Thoracic aorta (tissue), 2 donors: ENCODE results near the gene PHIP. TPM values are rescaled to one million over a fixed set of nuclear protein-coding genes. Genes with fewer than 3 reads are reported as not detected.
"Not testable (repeated sequence)": the region's sequence is repeated elsewhere in the genome, so short reads cannot be mapped to it uniquely, and the experiment has no call there.

Source experiments
- ATAC-seq: fragments of 150-250 bp; one replicate; pipeline ENCODE4 v1.8.0; 2017; ENCODE audit warnings: low read depth; ENCODE audit not compliant: insufficient number of reproducible peaks, low FRiP score
- DNase-seq: peaks from one replicate; pipeline ENCODE4 v3.0.0-alpha.2; 2020; ENCODE audit warnings: low spot score
- H3K27ac ChIP-seq, 2 donors: fragments of 200-600 bp; sonication (generic); 1 replicate in 1 of 2; 2 replicates in 1 of 2; pipeline ENCODE4 v1.5.1; 2016; ENCODE audit warnings: mild to moderate bottlenecking in 2 of 2, moderate library complexity in 2 of 2
- H3K27me3 ChIP-seq: fragments of 200-600 bp; sonication (generic); replicated peaks from 2 replicates; pipeline ENCODE4 v1.6.0; 2016; ENCODE audit warnings: mild to moderate bottlenecking; ENCODE audit not compliant: insufficient read depth
- H3K36me3 ChIP-seq: fragments of 200-600 bp; sonication (generic); one replicate; pipeline ENCODE4 v1.5.1; 2016
- H3K4me1 ChIP-seq, 2 donors: fragments of 200-600 bp; sonication (generic); 1 replicate in 1 of 2; 2 replicates in 1 of 2; pipeline versions ENCODE4 v1.5.1 to v1.6.0; 2016; ENCODE audit warnings: low read depth in 2 of 2, mild to moderate bottlenecking in 1 of 2; ENCODE audit not compliant: control insufficient read depth in 1 of 2
- H3K4me3 ChIP-seq: fragments of 200-600 bp; sonication (generic); 2 replicates; pipeline ENCODE4 v1.5.1; 2016; ENCODE audit warnings: mild to moderate bottlenecking
- H3K9me3 ChIP-seq: fragments of 200-600 bp; sonication (generic); 2 replicates; pipeline ENCODE4 v1.5.1; 2016
- total RNA-seq, 2 donors: library from RNA; depleted of rRNA; stranded (reverse); fragments of >200 nt; gene quantifications; one replicate each; pipeline versions ENCODE4 v1.1.0 to v1.2.3, GENCODE V29; 2016
- TF ChIP-seq, protein P1 (sequence below): fragments of 200-600 bp; sonication (generic); IDR thresholded peaks from one replicate; pipeline ENCODE4 v1.5.1; 2019; ENCODE audit warnings: antibody characterized with exemption

Gene PHIP
- total RNA-seq, 2 donors from 2014 or later = 25.0 to 35.6 TPM

DNA sequence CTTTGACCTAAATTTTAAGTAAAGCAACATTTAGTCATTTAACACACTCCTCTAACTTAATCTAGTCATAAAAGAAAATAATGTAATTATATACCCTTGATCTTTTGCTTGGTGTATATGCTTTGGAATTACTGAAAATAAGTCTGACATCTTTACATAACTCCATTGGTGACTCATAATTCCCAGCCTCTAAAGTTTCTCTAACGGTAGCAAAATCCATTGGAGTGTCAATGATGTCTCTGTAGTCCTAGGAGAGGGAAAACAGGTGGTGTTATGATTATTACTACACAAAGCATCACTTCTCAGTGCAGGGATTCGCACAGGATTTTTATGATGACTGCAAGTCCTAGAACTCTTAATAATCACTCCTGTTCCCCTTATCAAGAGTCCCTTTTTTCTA, 130.5 kb downstream of the PHIP start:
- Histone ChIP-seq H3K27ac (no peak overlapping the region), H3K4me3 (no peak overlapping the region), H3K36me3 (peaks cover 57% of the 10 kb centered on the region), H3K27me3 (no peaks in the 10 kb centered on the region), H3K4me1 (no peaks in the 10 kb centered on the region), H3K9me3 (peaks cover 12% of the 10 kb centered on the region)
- DNase-seq (no peak), ATAC-seq (no peak)
- TF ChIP-seq, protein P1, sequence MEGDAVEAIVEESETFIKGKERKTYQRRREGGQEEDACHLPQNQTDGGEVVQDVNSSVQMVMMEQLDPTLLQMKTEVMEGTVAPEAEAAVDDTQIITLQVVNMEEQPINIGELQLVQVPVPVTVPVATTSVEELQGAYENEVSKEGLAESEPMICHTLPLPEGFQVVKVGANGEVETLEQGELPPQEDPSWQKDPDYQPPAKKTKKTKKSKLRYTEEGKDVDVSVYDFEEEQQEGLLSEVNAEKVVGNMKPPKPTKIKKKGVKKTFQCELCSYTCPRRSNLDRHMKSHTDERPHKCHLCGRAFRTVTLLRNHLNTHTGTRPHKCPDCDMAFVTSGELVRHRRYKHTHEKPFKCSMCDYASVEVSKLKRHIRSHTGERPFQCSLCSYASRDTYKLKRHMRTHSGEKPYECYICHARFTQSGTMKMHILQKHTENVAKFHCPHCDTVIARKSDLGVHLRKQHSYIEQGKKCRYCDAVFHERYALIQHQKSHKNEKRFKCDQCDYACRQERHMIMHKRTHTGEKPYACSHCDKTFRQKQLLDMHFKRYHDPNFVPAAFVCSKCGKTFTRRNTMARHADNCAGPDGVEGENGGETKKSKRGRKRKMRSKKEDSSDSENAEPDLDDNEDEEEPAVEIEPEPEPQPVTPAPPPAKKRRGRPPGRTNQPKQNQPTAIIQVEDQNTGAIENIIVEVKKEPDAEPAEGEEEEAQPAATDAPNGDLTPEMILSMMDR = no peak

DNA sequence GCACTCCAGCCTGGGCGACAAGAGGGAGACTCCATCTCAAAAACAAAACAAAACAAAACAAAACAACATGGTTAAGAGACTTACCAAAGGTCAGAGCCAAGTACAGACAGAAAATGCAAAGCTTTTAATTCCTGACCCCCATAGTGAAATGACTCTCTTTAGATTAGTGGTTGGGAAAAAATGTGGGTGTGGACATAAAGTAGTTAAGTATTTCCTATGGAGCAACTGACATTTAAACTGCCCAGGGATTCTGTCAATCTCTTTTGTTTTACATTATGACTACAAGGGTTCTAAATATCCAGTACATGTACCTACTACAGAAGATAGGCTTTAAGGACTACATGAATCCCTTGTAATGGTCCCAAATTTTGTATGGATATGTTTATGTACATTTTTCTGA, 135.6 kb downstream of the PHIP start:
- ATAC-seq = no peak
- Histone ChIP-seq H3K36me3 (peaks cover 40% of the 10 kb centered on the region), H3K9me3 (no peaks in the 10 kb centered on the region), H3K27me3 (no peaks in the 10 kb centered on the region), H3K4me3 (no peak overlapping the region), H3K4me1 (no peaks in the 10 kb centered on the region), H3K27ac (no peak overlapping the region)
- TF ChIP-seq, protein P1 = no peak
- no peak for DNase-seq

DNA sequence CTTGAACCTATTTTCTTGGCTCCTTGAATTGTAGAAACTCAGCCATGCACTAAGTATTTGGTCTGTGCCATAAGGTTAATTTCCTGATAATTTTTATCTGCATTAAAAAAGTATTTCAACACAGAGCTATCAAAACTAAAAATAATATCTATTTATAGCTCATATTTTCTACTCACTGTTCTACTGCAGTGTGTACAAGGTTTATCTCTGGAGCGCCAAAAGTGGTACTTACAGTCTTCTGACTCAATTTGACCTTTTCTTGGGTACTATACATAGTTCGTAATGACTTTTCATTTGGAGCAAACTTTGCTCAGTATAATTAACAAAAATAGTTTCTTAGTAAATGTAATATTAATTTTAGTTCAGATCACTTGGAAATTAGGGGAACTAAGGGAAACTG, 141.5 kb downstream of the PHIP start:
- Histone ChIP-seq H3K36me3 (peaks cover 17% of the 10 kb centered on the region), H3K4me1 (no peaks in the 10 kb centered on the region), H3K27me3 (no peaks in the 10 kb centered on the region), H3K4me3 (no peak overlapping the region), H3K27ac (no peak overlapping the region), H3K9me3 (peaks cover 5% of the 10 kb centered on the region)
- ATAC-seq (no peak), DNase-seq (no peak)
- TF ChIP-seq, protein P1 = no peak

DNA sequence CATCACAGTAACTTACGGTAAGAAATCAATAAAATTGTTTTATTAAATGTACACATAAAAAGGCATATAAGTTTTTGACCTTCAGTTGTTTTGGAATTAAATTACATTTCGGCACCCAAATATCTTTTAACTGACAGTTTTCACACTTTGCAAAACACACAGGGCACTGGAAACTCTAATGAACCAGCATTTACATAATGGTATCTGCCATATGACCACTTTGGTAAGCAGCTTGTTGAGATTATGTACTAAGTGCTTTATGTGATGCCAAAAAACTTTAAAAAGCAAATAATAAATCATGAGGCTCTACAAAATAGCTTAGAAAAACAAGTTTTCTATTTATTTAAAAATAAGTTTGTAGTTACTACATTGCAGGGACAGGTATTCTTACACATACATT, 142.5 kb downstream of the PHIP start:
- DNase-seq = no peak
- Histone ChIP-seq H3K4me3 (no peak overlapping the region), H3K27ac (no peak overlapping the region), H3K36me3 (peaks cover 11% of the 10 kb centered on the region), H3K4me1 (no peaks in the 10 kb centered on the region), H3K27me3 (no peaks in the 10 kb centered on the region), H3K9me3 (peaks cover 5% of the 10 kb centered on the region)
- TF ChIP-seq, protein P1 = no peak
- ATAC-seq = no peak

DNA sequence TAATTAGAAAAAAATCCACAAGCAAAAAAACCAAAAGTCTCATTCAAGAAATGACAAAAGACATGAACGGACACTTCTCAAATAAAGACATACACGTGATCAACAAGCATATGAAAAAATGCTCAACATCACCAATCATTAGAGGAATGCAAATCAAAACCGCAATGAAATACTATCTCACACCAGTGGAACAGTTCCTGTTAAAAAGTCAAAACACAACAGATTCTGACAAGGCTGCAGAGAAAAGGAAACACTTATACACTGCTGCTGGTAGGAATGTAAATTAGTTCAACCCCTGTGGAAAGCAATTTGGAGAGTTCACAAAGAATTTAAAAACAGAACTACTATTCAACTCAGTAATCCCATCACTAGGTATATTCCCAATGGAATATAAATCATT, 152.7 kb downstream of the PHIP start:
- H3K27ac ChIP-seq = no peak overlapping the region
- ATAC-seq (no peak), DNase-seq (no peak)
- TF ChIP-seq, protein P1 = no peak
- no peaks in the 10 kb centered on the region for H3K36me3 ChIP-seq
- H3K4me1 ChIP-seq = no peaks in the 10 kb centered on the region
- no peaks in the 10 kb centered on the region for H3K27me3 ChIP-seq
- H3K4me3 ChIP-seq = no peak overlapping the region
- peaks cover 24% of the 10 kb centered on the region for H3K9me3 ChIP-seq

DNA sequence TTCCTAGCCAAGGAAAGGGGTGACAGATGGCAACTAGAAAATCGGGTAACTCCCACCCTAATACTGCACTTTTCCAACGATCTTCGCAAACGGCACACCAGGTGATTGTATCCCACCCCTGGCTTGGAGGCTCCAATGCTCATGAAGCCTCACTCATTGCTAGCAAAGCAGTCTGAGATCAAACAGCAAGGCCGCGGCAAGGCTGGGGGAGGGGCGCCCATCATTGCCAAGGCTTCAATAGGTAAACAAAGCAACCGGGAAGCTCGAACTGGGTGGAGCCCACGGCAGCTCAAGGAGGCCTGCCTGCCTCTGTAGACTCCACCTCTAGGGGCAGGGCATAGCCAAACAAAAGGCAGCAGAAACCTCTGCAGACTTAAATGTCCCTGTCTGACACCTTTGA, 156.9 kb downstream of the PHIP start:
- not testable (repeated sequence) for H3K4me3 ChIP-seq, ATAC-seq, H3K36me3 ChIP-seq, DNase-seq, H3K27ac ChIP-seq, H3K27me3 ChIP-seq, H3K4me1 ChIP-seq
- peaks cover 37% of the 10 kb centered on the region for H3K9me3 ChIP-seq
